Parathyroid adenoma (tissue), 2 donors: ENCODE data around the gene BST1.
A peak's percentile ranks its signal among the peaks of the same experiment; 100 is the strongest.

Experiments used
- H2AFZ ChIP-seq: fragments of 300-600 bp; sonication (generic); one replicate; pipeline ENCODE4 v1.7.0; 2017; ENCODE audit warnings: antibody characterized with exemption, mild to moderate bottlenecking
- H3K27ac ChIP-seq: fragments of 300-600 bp; sonication (generic); one replicate; pipeline ENCODE4 v1.7.0; 2017
- H3K27me3 ChIP-seq: fragments of 300-600 bp; sonication (generic); one replicate; pipeline ENCODE4 v1.7.0; 2017; ENCODE audit warnings: low read length; ENCODE audit not compliant: control insufficient read depth, insufficient read depth
- H3K36me3 ChIP-seq: fragments of 300-600 bp; sonication (generic); one replicate; pipeline ENCODE4 v1.7.0; 2017; ENCODE audit warnings: low read length; ENCODE audit not compliant: control insufficient read depth, insufficient read depth
- H3K4me1 ChIP-seq: fragments of 300-600 bp; sonication (generic); one replicate; pipeline ENCODE4 v1.7.0; 2017; ENCODE audit warnings: control low read depth
- H3K4me2 ChIP-seq: fragments of 300-600 bp; sonication (generic); one replicate; pipeline ENCODE4 v1.7.0; 2017; ENCODE audit warnings: low read length
- H3K4me3 ChIP-seq: fragments of 300-600 bp; sonication (generic); one replicate; pipeline ENCODE4 v1.7.0; 2017; ENCODE audit warnings: low read depth, low read length
- H3K79me2 ChIP-seq: fragments of 300-600 bp; sonication (generic); one replicate; pipeline ENCODE4 v1.7.0; 2017; ENCODE audit warnings: control low read depth
- H3K9ac ChIP-seq: fragments of 300-600 bp; sonication (generic); one replicate; pipeline ENCODE4 v1.7.0; 2017; ENCODE audit warnings: mild to moderate bottlenecking
- H3K9me3 ChIP-seq: fragments of 300-600 bp; sonication (generic); one replicate; pipeline ENCODE4 v1.7.0; 2017; ENCODE audit warnings: low read length; ENCODE audit not compliant: control insufficient read depth
- CTCF ChIP-seq: fragments of 300-600 bp; sonication (generic); IDR thresholded peaks from one replicate; pipeline ENCODE4 v1.7.0; 2017; ENCODE audit warnings: antibody characterized with exemption, mild to moderate bottlenecking
- donor health status: primary hyperparathyroidism.

The BST1 gene

GRCh38 chr4:15753081-15753480, 50.2 kb downstream of the BST1 start:
- Histone ChIP-seq H3K4me2 (no peak overlapping the region), H3K79me2 (no peaks in the 10 kb centered on the region), H3K9me3 (no peaks in the 10 kb centered on the region), H3K27ac (peak overlapping the region; percentile 29), H3K4me1 (no peaks in the 10 kb centered on the region), H3K36me3 (no peaks in the 10 kb centered on the region), H3K4me3 (no peak overlapping the region), H2AFZ (no peak overlapping the region), H3K9ac (no peak overlapping the region), H3K27me3 (no peaks in the 10 kb centered on the region)
- no peak for TF ChIP-seq CTCF

GRCh38 chr4:15753786-15754185, 50.9 kb downstream of the BST1 start:
- Histone ChIP-seq H3K27ac (no peak overlapping the region), H3K9ac (no peak overlapping the region), H3K79me2 (no peaks in the 10 kb centered on the region), H2AFZ (no peak overlapping the region), H3K9me3 (peaks cover 2% of the 10 kb centered on the region), H3K4me1 (no peaks in the 10 kb centered on the region), H3K4me3 (no peak overlapping the region), H3K4me2 (no peak overlapping the region), H3K36me3 (no peaks in the 10 kb centered on the region), H3K27me3 (no peaks in the 10 kb centered on the region)
- no peak for TF ChIP-seq CTCF

GRCh38 chr4:15754323-15754722, 51.5 kb downstream of the BST1 start:
- no peak overlapping the region for H3K4me3 ChIP-seq
- H3K9me3 ChIP-seq: peaks cover 2% of the 10 kb centered on the region
- no peaks in the 10 kb centered on the region for H3K4me1 ChIP-seq
- H3K27me3 ChIP-seq: no peaks in the 10 kb centered on the region
- no peak overlapping the region for H3K4me2 ChIP-seq
- H3K79me2 ChIP-seq: no peaks in the 10 kb centered on the region
- H2AFZ ChIP-seq: no peak overlapping the region
- no peak for TF ChIP-seq CTCF
- H3K27ac ChIP-seq: no peak overlapping the region
- no peaks in the 10 kb centered on the region for H3K36me3 ChIP-seq
- H3K9ac ChIP-seq: no peak overlapping the region

GRCh38 chr4:15755321-15756155, 52.7 kb downstream of the BST1 start:
- no peak overlapping the region for H3K9ac ChIP-seq
- no peak overlapping the region for H3K4me3 ChIP-seq
- no peaks in the 10 kb centered on the region for H3K79me2 ChIP-seq
- no peaks in the 10 kb centered on the region for H3K27me3 ChIP-seq
- no peak overlapping the region for H3K27ac ChIP-seq
- TF ChIP-seq CTCF: no peak
- no peaks in the 10 kb centered on the region for H3K36me3 ChIP-seq
- H3K4me2 ChIP-seq: no peak overlapping the region
- no peaks in the 10 kb centered on the region for H3K4me1 ChIP-seq
- H3K9me3 ChIP-seq: peaks cover 2% of the 10 kb centered on the region
- H2AFZ ChIP-seq: no peak overlapping the region

- no peak overlapping the region for H3K4me3 ChIP-seq
- peaks cover 2% of the 10 kb centered on the region for H3K9me3 ChIP-seq
- H3K9ac ChIP-seq: no peak overlapping the region
- H2AFZ ChIP-seq: no peak overlapping the region
- H3K4me2 ChIP-seq: no peak overlapping the region
- no peaks in the 10 kb centered on the region for H3K4me1 ChIP-seq
- no peaks in the 10 kb centered on the region for H3K27me3 ChIP-seq
- no peaks in the 10 kb centered on the region for H3K36me3 ChIP-seq
- no peak for TF ChIP-seq CTCF
- no peak overlapping the region for H3K27ac ChIP-seq
- no peaks in the 10 kb centered on the region for H3K79me2 ChIP-seq
These were observed 53.5 kb downstream of the BST1 start for GRCh38 chr4:15756361-15756861.
